Measurements from ENCODE around the gene L1CAM. TPM values are rescaled to one million over a fixed set of nuclear protein-coding genes. Genes with fewer than 3 reads are reported as not detected.

The L1CAM gene, protein sequence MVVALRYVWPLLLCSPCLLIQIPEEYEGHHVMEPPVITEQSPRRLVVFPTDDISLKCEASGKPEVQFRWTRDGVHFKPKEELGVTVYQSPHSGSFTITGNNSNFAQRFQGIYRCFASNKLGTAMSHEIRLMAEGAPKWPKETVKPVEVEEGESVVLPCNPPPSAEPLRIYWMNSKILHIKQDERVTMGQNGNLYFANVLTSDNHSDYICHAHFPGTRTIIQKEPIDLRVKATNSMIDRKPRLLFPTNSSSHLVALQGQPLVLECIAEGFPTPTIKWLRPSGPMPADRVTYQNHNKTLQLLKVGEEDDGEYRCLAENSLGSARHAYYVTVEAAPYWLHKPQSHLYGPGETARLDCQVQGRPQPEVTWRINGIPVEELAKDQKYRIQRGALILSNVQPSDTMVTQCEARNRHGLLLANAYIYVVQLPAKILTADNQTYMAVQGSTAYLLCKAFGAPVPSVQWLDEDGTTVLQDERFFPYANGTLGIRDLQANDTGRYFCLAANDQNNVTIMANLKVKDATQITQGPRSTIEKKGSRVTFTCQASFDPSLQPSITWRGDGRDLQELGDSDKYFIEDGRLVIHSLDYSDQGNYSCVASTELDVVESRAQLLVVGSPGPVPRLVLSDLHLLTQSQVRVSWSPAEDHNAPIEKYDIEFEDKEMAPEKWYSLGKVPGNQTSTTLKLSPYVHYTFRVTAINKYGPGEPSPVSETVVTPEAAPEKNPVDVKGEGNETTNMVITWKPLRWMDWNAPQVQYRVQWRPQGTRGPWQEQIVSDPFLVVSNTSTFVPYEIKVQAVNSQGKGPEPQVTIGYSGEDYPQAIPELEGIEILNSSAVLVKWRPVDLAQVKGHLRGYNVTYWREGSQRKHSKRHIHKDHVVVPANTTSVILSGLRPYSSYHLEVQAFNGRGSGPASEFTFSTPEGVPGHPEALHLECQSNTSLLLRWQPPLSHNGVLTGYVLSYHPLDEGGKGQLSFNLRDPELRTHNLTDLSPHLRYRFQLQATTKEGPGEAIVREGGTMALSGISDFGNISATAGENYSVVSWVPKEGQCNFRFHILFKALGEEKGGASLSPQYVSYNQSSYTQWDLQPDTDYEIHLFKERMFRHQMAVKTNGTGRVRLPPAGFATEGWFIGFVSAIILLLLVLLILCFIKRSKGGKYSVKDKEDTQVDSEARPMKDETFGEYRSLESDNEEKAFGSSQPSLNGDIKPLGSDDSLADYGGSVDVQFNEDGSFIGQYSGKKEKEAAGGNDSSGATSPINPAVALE
- 49.5 and 58.9 TPM in 2 replicates for total RNA-seq (2014; rRNA removed; shearing (Covaris generic))

- no peak for DNase-seq (ENCODE audit: low read depth)
Observed at GRCh38 chrX:153885968-153886903, at the start of gene L1CAM. L1CAM (minus strand) TSS chrX:153886173; CDS start chrX:153875836, 10,337 bp downstream.

DNA sequence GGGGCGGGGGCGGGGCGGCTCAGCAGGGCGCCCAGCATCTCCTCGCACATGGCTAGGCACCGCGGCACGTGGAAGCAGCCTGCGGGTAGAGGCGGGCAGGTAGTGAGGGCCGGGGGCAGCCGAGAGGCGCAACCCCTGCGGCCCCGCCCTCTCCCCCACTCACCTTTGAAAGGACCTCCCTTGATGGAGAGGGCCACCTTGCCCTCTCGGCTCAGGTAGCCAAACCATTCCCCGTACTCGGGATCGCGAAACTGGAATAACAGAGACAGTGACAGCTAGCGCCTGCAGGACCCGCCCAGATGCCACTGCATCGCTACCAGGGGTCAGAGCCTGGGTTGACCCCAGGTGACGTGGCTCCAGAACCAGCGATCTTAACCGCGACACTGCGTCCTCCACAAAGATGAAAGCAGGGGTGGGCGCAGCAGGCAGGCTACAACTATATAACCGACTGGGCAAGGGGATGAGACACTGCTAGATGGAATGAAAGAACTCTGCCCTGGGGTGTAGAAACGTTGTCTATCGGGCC, 49.4 kb upstream of the L1CAM start:
- peak; percentile 16 for DNase-seq (ENCODE audit: low read depth)

DNA sequence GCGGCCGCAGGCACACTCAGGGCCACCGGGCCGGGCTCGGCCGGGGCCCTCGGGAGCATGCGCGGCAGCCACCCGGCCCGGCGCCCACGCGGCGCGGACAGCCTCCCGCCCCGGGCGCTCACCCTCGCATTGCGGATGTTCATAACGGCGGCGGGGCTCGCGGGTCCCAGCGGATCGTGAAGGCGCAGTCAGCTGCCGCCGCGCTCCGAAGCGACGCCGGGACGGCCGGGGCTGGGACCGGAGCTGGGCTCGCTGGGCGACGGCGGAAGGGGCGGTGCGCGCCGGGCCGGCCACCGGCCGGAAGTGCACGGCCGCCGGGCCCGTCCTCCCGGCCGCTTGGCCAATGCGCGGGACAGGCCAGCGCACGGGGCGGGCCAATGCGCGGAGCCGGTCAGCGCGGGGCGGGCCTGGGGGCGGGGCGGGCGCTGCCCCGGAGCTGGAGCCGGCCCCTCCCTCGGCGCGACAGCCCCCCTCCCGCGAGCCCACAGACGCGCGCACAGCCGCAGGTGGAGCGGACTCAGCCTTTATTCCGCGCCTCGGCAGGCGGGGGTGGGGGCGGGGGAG, 48.9 kb upstream of the L1CAM start, which contains the start of gene NAA10:
TSS of gene NAA10 (minus strand) at position 276 of the 564 bp plus-strand sequence. CDS start at position 143, 133 bp downstream.
- peak; percentile 70 for DNase-seq (ENCODE audit: low read depth)

DNA sequence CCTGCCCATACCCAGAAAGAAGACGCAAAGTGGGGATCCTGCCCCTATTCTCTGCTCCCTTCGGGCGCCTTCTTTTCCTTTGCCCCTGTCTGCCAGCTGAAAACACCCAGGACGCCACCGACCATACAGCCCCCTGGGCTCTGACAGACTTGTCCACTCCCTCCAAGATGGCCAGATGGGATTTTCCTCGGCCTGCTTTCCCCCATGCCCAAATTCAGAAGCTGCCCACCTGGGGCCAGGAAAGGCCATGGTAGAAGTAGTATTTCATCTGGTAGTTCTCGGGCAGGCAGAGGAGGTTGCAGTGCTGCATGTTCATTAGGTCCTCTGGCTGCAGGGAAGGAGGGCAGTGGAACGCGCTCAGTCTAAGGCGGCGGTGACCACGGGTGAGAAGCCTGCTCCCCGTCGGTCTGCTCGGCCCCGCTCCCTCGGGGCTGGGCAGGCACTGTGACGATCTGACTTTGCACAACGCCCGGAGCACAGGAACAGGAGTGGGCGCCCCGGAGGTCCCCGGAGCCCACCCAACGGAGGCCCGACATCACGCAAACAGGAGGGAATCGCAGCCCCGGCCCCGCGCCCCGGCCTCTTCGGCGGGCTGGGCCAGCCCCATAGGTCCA, 48.3 kb upstream of the L1CAM start:
- no peak for DNase-seq (ENCODE audit: low read depth)

GRCh38 chrX:153933748-153934147, 47.8 kb upstream of the L1CAM start:
- peak; percentile 54 for DNase-seq (ENCODE audit: low read depth)

GRCh38 chrX:153932220-153932915, 46.4 kb upstream of the L1CAM start:
- no peak for DNase-seq (ENCODE audit: low read depth)

- no peak for DNase-seq (ENCODE audit: low read depth)
Observed at GRCh38 chrX:153931748-153932147, 45.8 kb upstream of the L1CAM start.

GRCh38 chrX:153931151-153931550, 45.2 kb upstream of the L1CAM start:
- DNase-seq (ENCODE audit: low read depth), result no peak

DNA sequence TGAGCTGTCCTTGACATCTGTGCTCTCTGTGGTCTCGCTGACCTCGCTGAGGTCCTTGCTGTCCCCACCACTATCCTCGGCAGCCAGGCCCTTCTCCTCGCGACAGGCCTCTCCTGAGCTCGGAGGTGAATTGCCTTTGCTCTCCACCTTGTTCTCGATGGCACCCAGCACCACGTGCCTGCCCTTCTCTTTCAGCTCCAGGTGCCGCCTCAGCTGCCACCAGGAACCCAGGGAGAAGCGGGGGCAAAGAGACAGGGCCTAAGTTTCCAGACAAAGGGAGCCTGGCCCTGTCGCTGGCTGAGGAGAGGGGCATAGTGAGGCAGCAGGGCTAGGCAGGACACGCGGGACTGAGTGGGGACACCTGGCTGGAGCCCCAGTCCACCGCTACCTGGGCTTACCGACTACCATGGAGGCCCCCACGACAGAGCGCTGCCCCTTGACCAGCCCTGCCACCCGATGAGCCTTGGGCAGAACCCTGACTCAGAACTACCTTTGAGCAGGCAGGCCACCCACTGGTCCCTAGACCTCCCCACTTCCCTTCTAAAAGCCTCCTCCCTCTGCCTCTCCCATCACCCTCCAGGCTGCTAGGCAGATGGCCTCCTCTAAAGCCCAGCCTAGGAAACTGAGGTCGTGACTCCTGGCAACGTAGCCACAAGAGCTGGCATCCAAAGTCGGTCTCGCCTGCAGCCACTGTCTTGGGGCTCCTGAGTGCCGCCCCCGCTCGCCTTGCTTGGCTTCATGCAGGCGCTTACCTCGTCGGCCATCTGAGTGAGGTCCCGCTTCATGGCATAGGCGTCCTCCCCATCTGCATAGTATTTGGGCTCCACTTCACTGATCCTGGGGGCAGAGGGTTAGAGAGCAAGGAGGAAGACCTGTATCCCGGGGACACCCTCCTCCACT, 44.3 kb upstream of the L1CAM start:
- no peak for DNase-seq (ENCODE audit: low read depth)

DNA sequence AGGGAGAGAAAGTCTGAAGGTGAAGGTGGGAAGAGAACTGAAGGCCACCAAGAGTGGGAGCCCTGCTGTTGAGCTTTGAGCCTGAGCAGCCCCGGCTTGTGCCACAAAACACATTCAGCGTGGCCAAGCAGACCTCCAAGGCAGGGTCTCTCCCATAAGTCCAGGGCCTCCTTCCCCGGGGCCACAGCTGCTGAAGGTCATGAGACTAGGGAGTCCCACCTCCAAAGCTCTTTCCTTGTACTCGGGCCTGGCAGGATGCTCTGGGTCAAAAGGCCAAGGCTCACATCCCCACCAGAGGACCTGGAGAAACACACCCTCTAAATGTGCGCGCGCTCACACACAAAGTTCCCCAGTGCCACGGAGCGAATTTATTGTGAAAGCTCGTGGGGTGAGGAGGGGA, 43.6 kb upstream of the L1CAM start:
- no peak for DNase-seq (ENCODE audit: low read depth)

GRCh38 chrX:153928846-153929245, 42.9 kb upstream of the L1CAM start:
- DNase-seq (ENCODE audit: low read depth), result no peak

GRCh38 chrX:153927922-153928760, 42.2 kb upstream of the L1CAM start:
- peak; percentile 94 for DNase-seq (ENCODE audit: low read depth)

DNA sequence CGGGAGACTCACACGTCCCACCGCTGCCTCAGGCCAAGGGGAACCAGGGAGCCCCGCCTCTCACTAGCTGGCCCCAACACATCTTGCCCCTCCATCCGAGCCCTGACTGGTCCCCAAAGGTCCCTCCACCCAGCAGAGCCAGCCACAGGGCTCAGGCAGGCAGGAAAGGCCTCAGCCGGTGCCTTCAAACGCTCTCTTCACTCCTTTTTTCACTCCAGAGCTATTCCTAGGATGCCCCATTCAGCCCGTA, 41.6 kb upstream of the L1CAM start:
- no peak for DNase-seq (ENCODE audit: low read depth)

GRCh38 chrX:153926858-153927671, 41.1 kb upstream of the L1CAM start:
- DNase-seq (ENCODE audit: low read depth), result peak; percentile 72

GRCh38 chrX:153926552-153926857, 40.5 kb upstream of the L1CAM start:
- DNase-seq (ENCODE audit: low read depth), result no peak

DNA sequence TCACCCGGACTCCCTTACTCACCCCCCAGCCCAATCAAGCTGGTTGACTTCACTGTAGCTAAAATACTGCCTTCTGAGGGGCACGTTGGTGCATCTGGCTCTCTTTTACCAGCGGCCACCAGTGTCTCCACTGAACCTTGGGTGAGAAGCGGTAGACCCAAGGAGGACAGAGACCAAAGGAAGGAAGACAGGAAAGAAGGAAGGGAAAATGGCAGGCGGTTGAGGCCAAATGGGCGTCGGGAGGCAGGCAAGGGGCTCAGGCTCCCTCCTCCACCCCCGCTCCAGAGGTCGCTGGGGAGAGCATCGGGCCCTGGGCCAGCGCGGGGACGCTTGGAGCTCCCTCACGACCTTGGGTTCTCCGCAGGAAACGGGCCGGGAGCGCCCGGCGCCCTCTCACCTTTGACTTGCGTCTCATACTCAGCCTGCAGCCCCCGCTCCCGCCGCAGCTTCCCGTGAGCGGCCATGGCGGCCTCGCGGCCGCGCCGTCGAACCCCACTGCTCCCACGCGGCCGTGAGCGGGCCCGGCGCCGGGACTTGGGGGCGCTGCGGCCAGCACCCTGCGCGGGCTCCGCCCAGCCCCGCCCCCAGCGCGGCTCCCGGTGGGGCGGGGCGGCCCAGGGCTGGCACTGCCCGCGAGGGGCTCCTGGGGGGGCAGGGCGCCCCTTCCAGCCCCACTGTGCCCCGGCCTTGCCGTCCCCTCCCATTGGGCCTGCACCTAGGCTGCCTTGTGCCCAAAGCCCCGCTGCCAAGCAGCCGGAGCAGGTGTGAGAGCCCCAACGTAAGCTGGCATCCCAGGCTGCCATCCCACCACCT, 40.0 kb upstream of the L1CAM start, which contains the start of gene ARHGAP4:
TSS of gene ARHGAP4 (minus strand) at position 526 of the 813 bp plus-strand sequence. CDS start at position 464, 62 bp downstream.
- no peak for DNase-seq (ENCODE audit: low read depth)
